GM12878 (cell line): ENCODE measurements around the gene AP5B1. TPM values are rescaled to one million over a fixed set of nuclear protein-coding genes. Genes with fewer than 3 reads are reported as not detected.

Experiments used
- ATAC-seq: fragments of 200-7000 bp; cut with Tn5 transposase; 3 replicates; pipeline ENCODE4 v1.9.1; 2020; ENCODE audit warnings: mild to moderate bottlenecking, moderate library complexity
- BruUV-seq: library from RNA; stranded (reverse); fragments of 400-500 nt; replicated peaks from 2 replicates; lab custom pipeline; 2021; lab: Mats Ljungman, UMichigan
- CTCF ChIA-PET: fragments of 300-600 bp; sonication (Branson Sonifier 250); formaldehyde crosslinking; extraction: SDS; loops from one replicate; lab custom pipeline; 2021; ENCODE audit warnings: inconsistent platforms; lab: Yijun Ruan, JAX
- POLR2A ChIA-PET: fragments of 350-600 bp; formaldehyde crosslinking; extraction: SDS; loops from one replicate; lab custom pipeline; 2021; ENCODE audit warnings: inconsistent platforms; lab: Charles Lee
- RAD21 ChIA-PET: fragments of 300-600 bp; sonication (Branson Sonifier 250); formaldehyde crosslinking; loops from one replicate; lab custom pipeline; 2023; ENCODE audit warnings: antibody characterized with exemption; ENCODE audit not compliant: unreplicated experiment; lab: Charles Lee
- SMC1A ChIA-PET: fragments of 300-600 bp; sonication (Branson Sonifier 250); formaldehyde crosslinking; loops from one replicate; lab custom pipeline; 2023; ENCODE audit not compliant: unreplicated experiment, uncharacterized antibody; lab: Charles Lee
- DNase-seq: peaks from one replicate; pipeline ENCODE4 v3.0.0-alpha.2; 2011; ENCODE audit warnings: low read depth, low spot score
- FAIRE-seq: peaks from 3 replicates; lab custom pipeline; 2011; peaks lifted over from hg19 to GRCh38; lab: Jason Lieb, UNC
- H2AFZ ChIP-seq: 2 replicates; pipeline ENCODE4 v1.6.0; 2011; ENCODE audit warnings: low read depth, low read length, control low read depth; ENCODE audit not compliant: control insufficient read depth
- H3K27ac ChIP-seq: 2 replicates; pipeline ENCODE4 v1.5.1; 2011; ENCODE audit warnings: control low read depth; ENCODE audit not compliant: control insufficient read depth, insufficient read depth
- H3K27me3 ChIP-seq, 2 experiments: replicated peaks in 1 of 2; 2 replicates each; pipeline versions ENCODE4 v1.6.0 to v1.6.1; 2011; ENCODE audit warnings: low read length in 1 of 2; ENCODE audit not compliant: control insufficient read depth in 2 of 2, insufficient read depth in 2 of 2
- H3K36me3 ChIP-seq, 2 experiments: 2 replicates each; pipeline ENCODE4 v1.5.1; 2011; ENCODE audit warnings: low read length in 1 of 2; ENCODE audit not compliant: control insufficient read depth in 2 of 2, insufficient read depth in 2 of 2
- H3K4me1 ChIP-seq: 2 replicates; pipeline ENCODE4 v1.6.1; 2011; ENCODE audit warnings: mild to moderate bottlenecking, low read length, moderate library complexity, mixed read lengths; ENCODE audit not compliant: control insufficient read depth, insufficient read depth
- H3K4me2 ChIP-seq: 2 replicates; pipeline ENCODE4 v1.6.0; 2011; ENCODE audit warnings: control low read depth; ENCODE audit not compliant: control insufficient read depth, insufficient read depth
- H3K4me3 ChIP-seq: fragments of 200-600 bp; sonication (generic); 2 replicates; pipeline ENCODE4 v1.5.1; 2016
- H3K79me2 ChIP-seq: 2 replicates; pipeline ENCODE4 v1.6.0; 2011; ENCODE audit warnings: low read length; ENCODE audit not compliant: control insufficient read depth, insufficient read depth
- H3K9ac ChIP-seq: 2 replicates; pipeline ENCODE4 v1.8.0; 2011; ENCODE audit warnings: low read length, control low read depth, mixed read lengths; ENCODE audit not compliant: control insufficient read depth, insufficient read depth
- H3K9me3 ChIP-seq: replicated peaks from 3 replicates; pipeline ENCODE4 v1.5.1; 2011; ENCODE audit warnings: mild to moderate bottlenecking, low read length; ENCODE audit not compliant: control insufficient read depth, insufficient read depth
- H4K20me1 ChIP-seq: 2 replicates; pipeline ENCODE4 v1.6.0; 2011; ENCODE audit not compliant: control insufficient read depth, insufficient read depth
- CBX3 ChIP-seq: fragments of 200-600 bp; sonication (generic); IDR thresholded peaks from 2 replicates; pipeline ENCODE4 v1.6.1; 2016; ENCODE audit warnings: low read depth, borderline replicate concordance
- E2F4 ChIP-seq: IDR thresholded peaks from 2 replicates; pipeline ENCODE4 v1.6.1; 2012; ENCODE audit warnings: low read depth, low read length, improper control_type of control experiment
- ESRRA ChIP-seq: IDR thresholded peaks from 2 replicates; pipeline ENCODE4 v1.6.1; 2012; ENCODE audit warnings: mild to moderate bottlenecking, low read length, improper control_type of control experiment
- EZH2 ChIP-seq: IDR thresholded peaks from 2 replicates; pipeline ENCODE4 v1.6.1; 2012; ENCODE audit warnings: low read depth, mild to moderate bottlenecking, control low read depth, inconsistent platforms, low read length, borderline replicate concordance; ENCODE audit not compliant: control insufficient read depth
- JUNB ChIP-seq: IDR thresholded peaks from 2 replicates; pipeline ENCODE4 v1.6.1; 2016; ENCODE audit warnings: antibody characterized with exemption, mild to moderate bottlenecking
- MEF2A ChIP-seq: IDR thresholded peaks from 2 replicates; pipeline ENCODE4 v1.6.1; 2011; ENCODE audit warnings: low read depth, mild to moderate bottlenecking, low read length, moderate library complexity; ENCODE audit not compliant: insufficient read depth
- MTA2 ChIP-seq: fragments of 450-650 bp; IDR thresholded peaks from 2 replicates; pipeline ENCODE4 v1.6.1; 2016; ENCODE audit warnings: low read depth, mild to moderate bottlenecking, moderate library complexity
- MYB ChIP-seq: fragments of 150-350 bp; IDR thresholded peaks from 2 replicates; pipeline ENCODE4 v1.6.1; 2014; ENCODE audit warnings: mild to moderate bottlenecking, low read depth, low read length, borderline replicate concordance
- POU2F2 ChIP-seq: IDR thresholded peaks from 3 replicates; pipeline ENCODE4 v1.6.1; 2011; ENCODE audit warnings: low read depth, mild to moderate bottlenecking, low read length, borderline replicate concordance
- RELA ChIP-seq: fragments of 450-650 bp; IDR thresholded peaks from 2 replicates; pipeline ENCODE4 v1.8.0; 2014; ENCODE audit warnings: borderline replicate concordance; ENCODE audit not compliant: partially characterized antibody
- REST ChIP-seq: IDR thresholded peaks from 2 replicates; pipeline ENCODE4 v1.6.1; 2012; ENCODE audit warnings: mild to moderate bottlenecking, low read depth, low read length
- SIN3A ChIP-seq: IDR thresholded peaks from 2 replicates; pipeline ENCODE4 v1.6.1; 2012; ENCODE audit warnings: low read depth, low read length, improper control_type of control experiment
- SMARCA5 ChIP-seq: fragments of 450-650 bp; IDR thresholded peaks from 2 replicates; pipeline ENCODE4 v1.6.1; 2017; ENCODE audit warnings: mild to moderate bottlenecking
- SREBF2 ChIP-seq: IDR thresholded peaks from 2 replicates; pipeline ENCODE4 v1.6.1; 2012; ENCODE audit warnings: mild to moderate bottlenecking, low read length
- TAF1 ChIP-seq: IDR thresholded peaks from 2 replicates; pipeline ENCODE4 v1.6.1; 2011; ENCODE audit warnings: mild to moderate bottlenecking, low read depth, low read length, borderline replicate concordance
- ZZZ3 ChIP-seq: IDR thresholded peaks from 2 replicates; pipeline ENCODE4 v1.6.1; 2011; ENCODE audit warnings: low read depth; ENCODE audit not compliant: control insufficient read depth, insufficient read length
- WGBS: methylation state at CpG from one replicate; pipeline ENCODE4 v1.1.6; 2016; ENCODE audit warnings: low lambda C conversion rate; ENCODE audit not compliant: insufficient replicate concordance, insufficient coverage; ENCODE audit errors: missing lambda C conversion rate; 5-methylcytosine and 5-hydroxymethylcytosine counted together
- in situ Hi-C: fragments of 300-500 bp; cut with MboI; formaldehyde crosslinking; loops from 9 replicates; pipeline ENCODE4 v1.14.3; 2018; ENCODE audit warnings: mixed read lengths
- intact Hi-C: fragments of 100-400 bp; cut with micrococcal nuclease; formaldehyde crosslinking; loops from one replicate; pipeline ENCODE4 v1.14.2; 2022; ENCODE audit not compliant: unreplicated experiment
- polyA plus RNA-seq, 11 experiments: library from polyadenylated mRNA; depleted of rRNA in 4 of 11; unstranded in 6 of 11; stranded (reverse) in 5 of 11; fragments of >200 nt; fragmentation: Nextera tagmentation in 4 of 11; fragmentation: Illumina TruSeq in 1 of 11; extraction: Ambion mirVana in 4 of 11; extraction: Trizol in 1 of 11; gene quantifications; 1 replicate in 1 of 11; 2 replicates in 10 of 11; pipeline versions ENCODE4 v1.2.1 to v1.2.3, GENCODE V29; 2011 to 2016; ENCODE audit warnings: inconsistent platforms in 2 of 11, missing spikeins in 2 of 11, low read depth in 1 of 11
- total RNA-seq, 4 experiments: library from RNA; depleted of rRNA in 3 of 4; stranded (reverse); fragments of >200 nt in 3 of 4; fragmentation: Illumina TruSeq in 1 of 4; extraction: Trizol in 1 of 4; gene quantifications; 2 replicates each; pipeline versions ENCODE4 v1.2.1 to v1.2.3, GENCODE V29; 2013 to 2021
- TF ChIP-seq, protein P1 (sequence below): fragments of 450-650 bp; formaldehyde crosslinking; IDR thresholded peaks from 2 replicates; pipeline ENCODE4 v1.4.0; 2020; ENCODE audit warnings: mild to moderate bottlenecking, moderate library complexity

The AP5B1 gene
- total and polyA plus RNA-seq, 10 of the 15 experiments (the other 5 are each of a cell fraction or from before 2014, with no cell fraction given), result 0.47 to 13.1 (median 4.8) TPM

DNA sequence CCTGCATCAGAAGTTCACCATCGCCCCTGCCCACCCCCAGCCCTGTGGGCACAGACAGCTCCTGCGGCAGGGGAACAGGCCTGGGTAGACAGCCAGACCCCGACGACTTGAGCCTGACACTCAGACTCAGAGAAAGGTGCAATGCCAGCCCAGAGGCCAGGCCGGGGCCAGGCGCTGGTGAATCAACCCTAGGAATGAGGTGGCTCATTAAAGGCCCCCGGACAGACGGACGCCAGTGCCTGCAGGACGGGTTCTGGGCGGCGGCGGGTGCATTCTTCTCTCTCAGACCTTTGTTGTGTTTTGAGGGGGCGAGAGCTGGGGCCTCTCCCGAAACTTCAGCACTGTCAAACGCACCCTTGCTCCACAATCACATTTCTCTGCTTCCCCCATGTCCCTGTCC, 11.7 kb upstream of the AP5B1 start:
- WGBS, result 77% methylated on average over 16 of the region's 16 CpGs

More for the DNA sequence above, 11.7 kb upstream of the AP5B1 start:
- Histone ChIP-seq H2AFZ (peak overlapping the region; percentile 76; the same call in 1 of the 2 replicates), H3K36me3 (no peaks in the 10 kb centered on the region), H3K27me3 (peaks cover 5% of the 10 kb centered on the region in 2 experiments; a peak in 2 of 4 replicates), H3K79me2 (no peaks in the 10 kb centered on the region), H3K27ac (no peak overlapping the region), H4K20me1 (no peaks in the 10 kb centered on the region), H3K4me2 (no peak overlapping the region), H3K4me3 (no peak overlapping the region), H3K9me3 (no peaks in the 10 kb centered on the region), H3K4me1 (peaks cover 30% of the 10 kb centered on the region), H3K9ac (no peak overlapping the region)
- no peak for TF ChIP-seq CBX3
- TF ChIP-seq ESRRA, result no peak
- TF ChIP-seq TAF1, result no peak
- TF ChIP-seq REST, result no peak
- TF ChIP-seq JUNB, result no peak
- TF ChIP-seq RELA, result no peak
- no peak for TF ChIP-seq MEF2A
- TF ChIP-seq ZZZ3, result no peak
- TF ChIP-seq E2F4, result no peak
- no peak for TF ChIP-seq SREBF2
- TF ChIP-seq MYB, result no peak
- no peak for TF ChIP-seq EZH2
- no peak for TF ChIP-seq SIN3A
- TF ChIP-seq, protein P1, sequence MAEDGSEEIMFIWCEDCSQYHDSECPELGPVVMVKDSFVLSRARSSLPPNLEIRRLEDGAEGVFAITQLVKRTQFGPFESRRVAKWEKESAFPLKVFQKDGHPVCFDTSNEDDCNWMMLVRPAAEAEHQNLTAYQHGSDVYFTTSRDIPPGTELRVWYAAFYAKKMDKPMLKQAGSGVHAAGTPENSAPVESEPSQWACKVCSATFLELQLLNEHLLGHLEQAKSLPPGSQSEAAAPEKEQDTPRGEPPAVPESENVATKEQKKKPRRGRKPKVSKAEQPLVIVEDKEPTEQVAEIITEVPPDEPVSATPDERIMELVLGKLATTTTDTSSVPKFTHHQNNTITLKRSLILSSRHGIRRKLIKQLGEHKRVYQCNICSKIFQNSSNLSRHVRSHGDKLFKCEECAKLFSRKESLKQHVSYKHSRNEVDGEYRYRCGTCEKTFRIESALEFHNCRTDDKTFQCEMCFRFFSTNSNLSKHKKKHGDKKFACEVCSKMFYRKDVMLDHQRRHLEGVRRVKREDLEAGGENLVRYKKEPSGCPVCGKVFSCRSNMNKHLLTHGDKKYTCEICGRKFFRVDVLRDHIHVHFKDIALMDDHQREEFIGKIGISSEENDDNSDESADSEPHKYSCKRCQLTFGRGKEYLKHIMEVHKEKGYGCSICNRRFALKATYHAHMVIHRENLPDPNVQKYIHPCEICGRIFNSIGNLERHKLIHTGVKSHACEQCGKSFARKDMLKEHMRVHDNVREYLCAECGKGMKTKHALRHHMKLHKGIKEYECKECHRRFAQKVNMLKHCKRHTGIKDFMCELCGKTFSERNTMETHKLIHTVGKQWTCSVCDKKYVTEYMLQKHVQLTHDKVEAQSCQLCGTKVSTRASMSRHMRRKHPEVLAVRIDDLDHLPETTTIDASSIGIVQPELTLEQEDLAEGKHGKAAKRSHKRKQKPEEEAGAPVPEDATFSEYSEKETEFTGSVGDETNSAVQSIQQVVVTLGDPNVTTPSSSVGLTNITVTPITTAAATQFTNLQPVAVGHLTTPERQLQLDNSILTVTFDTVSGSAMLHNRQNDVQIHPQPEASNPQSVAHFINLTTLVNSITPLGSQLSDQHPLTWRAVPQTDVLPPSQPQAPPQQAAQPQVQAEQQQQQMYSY (CRISPR knock-in tag), result no peak
- TF ChIP-seq MTA2, result no peak
- TF ChIP-seq SMARCA5, result no peak
- no peak for TF ChIP-seq POU2F2
- DNase-seq (no peak), FAIRE-seq (no peak), ATAC-seq (no peak)
- in situ Hi-C loops, result no loop called here
- BruUV-seq, result no TSS peak
- ChIA-PET SMC1A (interaction anchor here (0.9 to 2.4 kb wide), 6 partner anchors 9 to 129 kb away, joined by 3 to 11 read pairs (median 3); partner anchors contain the start of gene RELA), POLR2A (interaction anchor here (0.6 to 5.8 kb wide), 9 partner anchors 8 to 129 kb away, joined by 3 to 27 read pairs (median 4); partner anchors contain the start of genes AP5B1 and RELA), RAD21 (interaction anchor here (1.1 to 1.8 kb wide), 4 partner anchors 10 to 67 kb away, joined by 3 to 6 read pairs (median 5); partner anchors contain the start of gene AP5B1), CTCF (interaction anchor here (1.6 to 5.9 kb wide), 6 partner anchors 9 to 68 kb away, joined by 7 to 62 read pairs (median 11); partner anchors contain the start of genes AP5B1 and MUS81)
- intact Hi-C loops, result no loop called here
